Urinary bladder (tissue), 4 donors: Measurements from ENCODE around the gene IDH2. TPM values are rescaled to one million over a fixed set of nuclear protein-coding genes. Genes with fewer than 3 reads are reported as not detected.
A peak's percentile ranks its signal among the peaks of the same experiment; 100 is the strongest.
"Not testable (repeated sequence)": the region's sequence is repeated elsewhere in the genome, so short reads cannot be mapped to it uniquely, and the experiment has no call there.

Experiments
- DNase-seq: peaks from one replicate; pipeline ENCODE4 v3.0.0-alpha.2; 2015; ENCODE audit errors: extremely low spot score
- H3K27ac ChIP-seq: one replicate; pipeline ENCODE4 v1.5.1; 2013; ENCODE audit warnings: low read depth, mild to moderate bottlenecking, moderate library complexity
- H3K36me3 ChIP-seq: one replicate; pipeline ENCODE4 v1.6.1; 2013; ENCODE audit warnings: mild to moderate bottlenecking, moderate library complexity; ENCODE audit not compliant: insufficient read depth
- H3K4me1 ChIP-seq: one replicate; pipeline ENCODE4 v1.6.1; 2013; ENCODE audit warnings: mild to moderate bottlenecking, moderate library complexity; ENCODE audit not compliant: insufficient read depth
- H3K4me3 ChIP-seq: one replicate; pipeline ENCODE4 v1.5.1; 2013; ENCODE audit warnings: low read depth, low read length
- WGBS: extraction: QIAGEN DNeasy Blood & Tissue Kit; methylation state at CpG from one replicate; pipeline ENCODE4 v1.1.7; 2013; 5-methylcytosine and 5-hydroxymethylcytosine counted together
- polyA plus RNA-seq: library from polyadenylated mRNA; stranded (reverse); fragments of 200-250 nt; gene quantifications from one replicate; pipeline ENCODE4 v1.2.3, GENCODE V29; 2013
- total RNA-seq: library from RNA; depleted of rRNA; stranded (reverse); fragments of >200 nt; gene quantifications from one replicate; pipeline ENCODE4 v1.2.3, GENCODE V29; 2014
- donor health status: healthy with polysubstance abuse.
- donor health status: healthy.

The IDH2 gene
- total and polyA plus RNA-seq, 2 donors, result 85.0 to 105 TPM

GRCh38 chr15:90072978-90073640 lies 29.2 kb downstream of the IDH2 start:
- DNase-seq, result no peak
- Histone ChIP-seq H3K36me3 (no peaks in the 10 kb centered on the region), H3K4me1 (no peaks in the 10 kb centered on the region), H3K4me3 (no peak overlapping the region), H3K27ac (no peak overlapping the region)
- 91% methylated on average over 17 of the region's 17 CpGs for WGBS

DNA sequence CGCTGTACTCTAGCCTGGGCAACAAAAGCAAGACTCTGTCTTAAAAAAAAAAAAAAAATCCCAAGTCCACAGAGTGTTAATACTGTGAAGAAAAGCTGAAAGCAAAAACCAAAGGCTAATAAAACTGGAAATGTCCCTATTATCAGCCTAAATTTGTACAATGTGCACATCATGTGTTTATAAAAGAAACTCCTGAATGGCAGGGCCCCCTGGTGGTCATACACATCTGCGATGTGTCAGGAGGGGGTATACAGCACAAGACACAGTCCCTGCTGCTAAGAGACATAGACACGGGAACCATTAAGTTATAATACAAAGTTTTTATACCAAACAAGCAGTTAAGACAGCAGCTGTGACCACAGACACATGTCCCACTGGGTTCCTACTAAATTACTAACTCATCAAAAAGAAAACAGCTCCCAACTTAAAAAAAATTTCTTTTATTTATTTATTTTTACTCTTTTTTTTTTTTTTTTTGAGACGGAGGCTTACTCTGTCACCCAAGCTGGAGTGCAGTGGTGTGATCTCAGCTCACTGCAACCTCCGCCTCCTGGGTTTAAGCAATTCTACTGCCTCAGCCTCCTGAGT lies 31.0 kb downstream of the IDH2 start:
- 43% methylated on average over 5 of the region's 5 CpGs for WGBS
- no peaks in the 10 kb centered on the region for H3K4me1 ChIP-seq
- H3K27ac ChIP-seq, result no peak overlapping the region
- DNase-seq, result no peak
- H3K36me3 ChIP-seq, result no peaks in the 10 kb centered on the region
- H3K4me3 ChIP-seq, result no peak overlapping the region

DNA sequence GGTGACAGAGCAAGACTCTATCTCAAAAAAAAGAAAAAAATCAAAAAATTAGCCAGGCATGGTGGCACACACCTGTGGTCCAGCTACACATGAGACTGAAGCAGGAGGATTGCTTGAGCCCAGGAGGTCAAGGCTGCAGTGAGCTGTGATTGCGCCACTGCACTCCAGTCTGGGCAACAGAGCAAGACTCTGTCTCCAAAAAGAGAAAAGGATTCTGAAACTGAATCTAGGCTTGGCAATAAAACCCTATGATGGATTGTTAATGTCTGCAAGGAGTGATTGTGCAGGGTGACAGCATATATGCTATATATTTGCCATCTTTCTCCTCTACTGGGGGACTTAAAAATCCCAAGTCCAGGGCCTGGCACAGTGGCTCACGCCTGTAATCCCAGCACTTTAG lies 31.6 kb downstream of the IDH2 start:
- H3K4me3 ChIP-seq, H3K4me1 ChIP-seq, H3K36me3 ChIP-seq, H3K27ac ChIP-seq, DNase-seq: not testable (repeated sequence)
- 96% methylated on average over 2 of the region's 2 CpGs for whole genome bisulfite sequencing

DNA sequence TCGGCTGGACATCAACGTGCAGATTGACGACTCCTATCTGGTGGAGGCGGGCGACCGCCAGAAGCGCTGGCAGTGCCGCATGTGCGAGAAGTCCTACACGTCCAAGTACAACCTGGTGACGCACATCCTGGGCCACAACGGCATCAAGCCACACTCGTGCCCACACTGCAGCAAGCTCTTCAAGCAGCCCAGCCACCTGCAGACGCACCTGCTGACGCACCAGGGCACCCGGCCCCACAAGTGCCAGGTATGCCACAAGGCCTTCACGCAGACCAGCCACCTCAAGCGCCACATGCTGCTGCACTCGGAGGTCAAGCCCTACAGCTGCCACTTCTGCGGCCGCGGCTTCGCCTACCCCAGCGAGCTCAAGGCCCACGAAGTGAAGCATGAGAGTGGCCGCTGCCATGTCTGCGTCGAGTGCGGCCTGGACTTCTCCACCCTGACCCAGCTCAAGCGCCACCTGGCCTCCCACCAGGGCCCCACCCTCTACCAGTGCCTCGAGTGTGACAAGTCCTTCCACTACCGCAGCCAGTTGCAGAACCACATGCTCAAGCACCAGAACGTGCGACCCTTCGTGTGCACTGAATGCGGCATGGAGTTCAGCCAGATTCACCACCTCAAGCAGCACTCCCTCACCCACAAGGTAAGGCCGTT lies 34.2 kb downstream of the IDH2 start:
- Histone ChIP-seq H3K4me1 (no peaks in the 10 kb centered on the region), H3K4me3 (no peak overlapping the region), H3K27ac (no peak overlapping the region), H3K36me3 (no peaks in the 10 kb centered on the region)
- WGBS, result 94% methylated on average over 37 of the region's 37 CpGs
- no peak for DNase-seq

DNA sequence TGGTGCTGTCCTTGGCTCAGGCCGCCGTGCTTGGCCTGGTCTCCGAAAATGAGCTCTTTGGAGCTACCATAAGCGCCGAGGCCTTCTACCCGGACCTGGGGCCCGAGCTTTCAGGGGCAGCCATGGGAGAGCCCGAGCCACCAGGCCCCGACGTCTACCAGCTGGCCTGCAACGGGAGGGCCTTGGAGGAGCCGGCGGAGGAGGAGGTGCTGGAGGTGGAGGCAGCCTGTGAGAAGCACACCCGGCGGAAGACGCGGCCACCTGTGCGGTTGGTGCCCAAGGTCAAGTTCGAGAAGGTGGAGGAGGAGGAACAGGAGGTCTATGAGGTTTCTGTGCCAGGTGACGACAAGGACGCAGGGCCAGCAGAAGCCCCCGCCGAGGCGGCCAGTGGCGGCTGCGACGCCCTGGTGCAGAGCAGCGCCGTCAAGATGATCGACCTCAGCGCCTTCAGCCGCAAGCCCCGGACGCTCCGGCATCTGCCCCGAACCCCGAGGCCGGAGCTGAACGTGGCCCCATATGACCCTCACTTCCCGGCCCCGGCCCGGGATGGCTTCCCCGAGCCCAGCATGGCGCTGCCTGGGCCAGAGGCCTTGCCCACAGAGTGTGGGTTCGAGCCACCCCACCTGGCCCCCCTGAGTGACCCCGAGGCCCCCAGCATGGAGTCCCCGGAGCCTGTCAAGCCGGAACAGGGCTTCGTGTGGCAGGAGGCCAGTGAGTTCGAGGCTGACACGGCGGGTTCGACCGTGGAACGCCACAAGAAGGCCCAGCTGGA lies 34.9 kb downstream of the IDH2 start:
- no peak overlapping the region for H3K4me3 ChIP-seq
- DNase-seq, result no peak
- H3K27ac ChIP-seq, result no peak overlapping the region
- no peaks in the 10 kb centered on the region for H3K4me1 ChIP-seq
- WGBS, result 92% methylated on average over 55 of the region's 55 CpGs
- no peaks in the 10 kb centered on the region for H3K36me3 ChIP-seq

DNA sequence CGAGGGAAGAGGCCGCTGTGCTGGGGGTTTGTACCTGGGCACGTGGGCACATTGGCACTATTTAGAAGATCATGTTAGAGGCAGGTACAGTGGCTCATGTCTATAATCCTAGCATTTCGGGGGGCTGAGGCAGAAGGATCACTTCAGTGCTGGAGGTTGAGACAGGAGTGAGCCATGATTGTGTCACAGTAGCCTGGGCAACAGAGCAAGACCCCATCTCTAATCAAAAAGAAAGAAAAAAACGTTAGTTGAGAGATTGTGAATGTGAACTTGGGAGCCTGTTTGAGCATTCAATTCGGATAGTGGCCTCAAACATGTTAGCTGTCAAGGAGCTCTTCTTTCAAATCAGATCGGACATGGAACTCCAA lies 36.6 kb downstream of the IDH2 start:
- WGBS, result 87% methylated on average over 7 of the region's 7 CpGs

GRCh38 chr15:90064911-90065681 lies 37.2 kb downstream of the IDH2 start:
- Histone ChIP-seq H3K36me3 (no peaks in the 10 kb centered on the region), H3K4me3 (no peak overlapping the region), H3K4me1 (peaks cover 4% of the 10 kb centered on the region), H3K27ac (peak overlapping the region; percentile 14)
- no peak for DNase-seq
- 50% methylated on average over 30 of the region's 30 CpGs for WGBS

More for the DNA sequence above, 36.6 kb downstream of the IDH2 start:
- Histone ChIP-seq H3K36me3 (no peaks in the 10 kb centered on the region), H3K4me3 (no peak overlapping the region), H3K4me1 (peaks cover 4% of the 10 kb centered on the region), H3K27ac (peak overlapping the region; percentile 14)
- no peak for DNase-seq

DNA sequence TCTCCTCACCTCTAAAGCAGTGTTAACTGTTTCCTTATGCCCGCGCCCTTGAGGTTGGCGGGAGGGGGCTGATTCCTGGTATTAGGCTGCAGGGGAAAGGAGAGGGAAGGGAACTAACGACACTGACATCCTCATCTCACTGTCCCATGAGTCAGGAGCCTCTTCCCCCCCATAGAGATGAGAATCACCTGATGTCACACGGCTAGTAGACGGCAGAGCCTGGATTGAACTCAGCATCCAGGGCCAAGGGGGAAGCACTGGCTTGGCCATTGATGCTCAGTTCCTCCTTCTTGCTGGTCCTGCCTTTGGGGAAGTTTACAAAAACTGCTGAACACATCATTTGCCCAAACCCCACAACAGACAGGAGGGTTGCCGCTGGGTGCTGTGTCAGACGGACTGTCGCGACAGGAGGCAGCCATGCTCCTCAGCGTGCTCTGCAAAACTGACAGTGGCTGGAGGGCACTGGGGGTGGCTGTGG lies 38.5 kb downstream of the IDH2 start:
- H3K36me3 ChIP-seq, result no peaks in the 10 kb centered on the region
- H3K4me1 ChIP-seq, result peaks cover 4% of the 10 kb centered on the region
- no peak overlapping the region for H3K4me3 ChIP-seq
- DNase-seq, result no peak
- H3K27ac ChIP-seq, result no peak overlapping the region
- 81% methylated on average over 11 of the region's 11 CpGs for WGBS

DNA sequence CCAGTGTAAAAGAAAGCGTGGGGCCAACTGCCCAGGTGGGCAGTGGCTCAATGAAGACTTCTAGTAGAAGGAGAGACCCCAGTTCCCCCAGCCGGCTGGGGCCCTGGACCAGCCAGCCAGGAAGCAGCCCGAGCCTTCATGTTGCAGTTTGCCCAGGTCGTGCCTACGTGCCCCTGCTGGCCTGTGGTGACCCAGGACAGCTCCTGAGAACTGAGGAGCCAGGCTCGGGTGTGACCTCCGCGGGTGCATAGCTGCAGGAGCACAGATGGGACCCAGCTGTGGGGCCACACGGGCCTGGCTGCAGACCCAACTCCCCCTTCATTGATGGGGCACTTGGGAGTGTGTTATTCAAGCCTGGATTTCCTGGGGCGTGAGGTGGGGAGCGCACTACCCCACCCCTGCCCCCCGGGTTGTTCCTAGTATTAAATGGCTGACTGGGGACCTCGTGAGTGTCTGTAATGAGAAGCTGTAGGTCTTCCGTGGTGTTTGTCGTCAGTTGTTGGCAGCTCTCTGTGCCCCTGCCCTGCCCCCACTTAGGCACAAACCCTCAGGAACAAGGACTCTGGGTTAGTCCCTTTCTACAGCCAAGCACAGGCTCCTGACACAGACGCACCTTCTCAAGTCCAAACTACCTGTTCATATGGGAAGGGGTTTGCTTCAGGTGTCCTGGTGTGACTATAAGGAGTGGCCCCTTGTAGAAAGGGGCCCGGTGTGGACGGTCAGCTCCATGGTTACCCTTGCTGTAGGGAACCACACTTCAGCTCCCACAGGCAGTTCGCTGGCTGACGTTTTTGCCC lies 39.1 kb downstream of the IDH2 start:
- WGBS, result 68% methylated on average over 20 of the region's 20 CpGs
- Histone ChIP-seq H3K4me1 (peaks cover 4% of the 10 kb centered on the region), H3K36me3 (no peaks in the 10 kb centered on the region), H3K4me3 (no peak overlapping the region), H3K27ac (no peak overlapping the region)
- DNase-seq, result no peak

- Histone ChIP-seq H3K4me3 (no peak overlapping the region), H3K27ac (peak overlapping the region; percentile 57), H3K36me3 (no peaks in the 10 kb centered on the region), H3K4me1 (peaks cover 4% of the 10 kb centered on the region)
- WGBS, result 67% methylated on average over 16 of the region's 16 CpGs
- no peak for DNase-seq
Observed at GRCh38 chr15:90062462-90062932, 39.8 kb downstream of the IDH2 start.

DNA sequence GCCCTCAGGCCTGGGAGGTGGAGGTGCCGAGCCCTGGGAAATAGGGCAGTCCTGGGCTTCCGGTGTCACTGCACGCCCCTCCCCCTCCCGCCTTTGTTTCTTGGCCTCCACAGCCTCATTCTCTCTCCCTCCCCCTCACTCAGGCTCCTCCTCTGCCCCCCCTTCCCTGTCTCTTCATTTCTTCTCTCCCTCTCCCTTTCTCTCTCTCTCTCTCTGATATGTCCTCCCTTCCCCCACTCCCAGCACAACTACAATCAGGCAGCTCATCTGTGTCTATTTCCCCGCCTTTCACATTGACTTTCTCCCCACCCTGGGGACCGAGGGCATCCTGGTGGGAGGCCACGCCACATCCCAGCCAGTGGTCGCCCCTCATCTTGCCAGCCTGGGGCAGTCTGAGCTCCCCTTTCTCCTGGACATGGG lies 40.2 kb downstream of the IDH2 start:
- Histone ChIP-seq H3K4me1 (peaks cover 4% of the 10 kb centered on the region), H3K4me3 (no peak overlapping the region), H3K36me3 (no peaks in the 10 kb centered on the region), H3K27ac (peak overlapping the region; percentile 57)
- WGBS, result 40% methylated on average over 8 of the region's 8 CpGs
- no peak for DNase-seq

DNA sequence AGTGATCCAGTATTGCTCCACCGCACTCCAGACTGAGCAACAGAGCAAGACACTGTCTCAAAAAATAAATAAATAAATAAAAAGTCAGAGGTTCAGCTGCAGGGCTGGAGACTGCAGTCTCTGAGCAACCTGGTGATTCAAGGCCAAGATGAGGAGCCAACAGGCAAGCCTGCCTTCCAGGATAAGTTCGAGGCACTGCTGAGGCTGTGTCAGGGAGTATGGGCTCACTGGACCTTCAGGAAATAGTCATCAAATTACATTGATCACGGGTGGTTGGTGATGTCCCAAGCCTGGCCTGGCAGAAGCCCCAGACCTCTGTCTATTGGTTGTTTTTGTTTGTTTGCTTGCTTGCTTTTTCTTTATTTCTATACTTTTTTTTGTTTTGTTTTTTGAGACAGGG lies 41.5 kb downstream of the IDH2 start:
- H3K27ac ChIP-seq, result no peak overlapping the region

More for the DNA sequence above, 41.5 kb downstream of the IDH2 start:
- Histone ChIP-seq H3K36me3 (no peaks in the 10 kb centered on the region), H3K4me3 (no peak overlapping the region), H3K4me1 (peaks cover 4% of the 10 kb centered on the region)
- DNase-seq, result no peak
- WGBS, result 80% methylated on average over 3 of the region's 3 CpGs
